HEK293T (cell line): ENCODE results near the gene BMP2K.

ENCODE experiments used
- CTCF ChIA-PET: fragments of 350-600 bp; formaldehyde crosslinking; extraction: SDS; loops from one replicate; lab custom pipeline; 2021; ENCODE audit warnings: antibody characterized with exemption, inconsistent platforms; lab: Yijun Ruan, JAX
- POLR2A ChIA-PET: fragments of 350-600 bp; formaldehyde crosslinking; extraction: SDS; loops from one replicate; lab custom pipeline; 2020; ENCODE audit warnings: antibody characterized with exemption, inconsistent platforms; lab: Yijun Ruan, JAX
- DNase-seq: peaks from one replicate; pipeline ENCODE4 v3.0.0; 2012; ENCODE audit warnings: mixed read lengths; ENCODE audit errors: extremely low spot score
- ARNT ChIP-seq: fragments of 450-650 bp; IDR thresholded peaks from 2 replicates; pipeline ENCODE4 v1.6.1; 2017; ENCODE audit warnings: mild to moderate bottlenecking
- BHLHE40 ChIP-seq: fragments of 450-650 bp; IDR thresholded peaks from 2 replicates; pipeline ENCODE4 v1.6.1; 2016; ENCODE audit warnings: mild to moderate bottlenecking, moderate library complexity, borderline replicate concordance
- CTBP1 ChIP-seq: fragments of 450-650 bp; IDR thresholded peaks from 2 replicates; pipeline ENCODE4 v1.6.1; 2016; ENCODE audit warnings: borderline replicate concordance
- ELF4 ChIP-seq: fragments of 450-650 bp; IDR thresholded peaks from 2 replicates; pipeline ENCODE4 v1.6.1; 2017; ENCODE audit warnings: antibody characterized with exemption
- FOXA1 ChIP-seq: fragments of 450-650 bp; IDR thresholded peaks from 2 replicates; pipeline ENCODE4 v1.6.1; 2016; ENCODE audit warnings: mild to moderate bottlenecking
- FOXK2 ChIP-seq: fragments of 450-650 bp; IDR thresholded peaks from 2 replicates; pipeline ENCODE4 v1.6.1; 2016; ENCODE audit warnings: mild to moderate bottlenecking
- FOXM1 ChIP-seq: fragments of 450-650 bp; IDR thresholded peaks from 2 replicates; pipeline ENCODE4 v1.6.1; 2017; ENCODE audit warnings: mild to moderate bottlenecking, borderline replicate concordance
- HDGF ChIP-seq: fragments of 450-650 bp; IDR thresholded peaks from 2 replicates; pipeline ENCODE4 v1.6.1; 2017; ENCODE audit warnings: antibody characterized with exemption, borderline replicate concordance
- L3MBTL2 ChIP-seq: fragments of 450-650 bp; conservative IDR thresholded peaks from 2 replicates; pipeline ENCODE4 v1.6.1; 2016; ENCODE audit warnings: mild to moderate bottlenecking
- LEF1 ChIP-seq: fragments of 450-650 bp; IDR thresholded peaks from 2 replicates; pipeline ENCODE4 v1.6.1; 2017; ENCODE audit warnings: mild to moderate bottlenecking, borderline replicate concordance
- NFRKB ChIP-seq: fragments of 450-650 bp; IDR thresholded peaks from 2 replicates; pipeline ENCODE4 v1.6.1; 2016; ENCODE audit warnings: mild to moderate bottlenecking, moderate library complexity
- SP1 ChIP-seq: fragments of 450-650 bp; IDR thresholded peaks from 2 replicates; pipeline ENCODE4 v1.6.1; 2017
- SUZ12 ChIP-seq: fragments of 450-650 bp; IDR thresholded peaks from 2 replicates; pipeline ENCODE4 v1.6.1; 2016; ENCODE audit warnings: mild to moderate bottlenecking
- TARDBP ChIP-seq: fragments of 450-650 bp; IDR thresholded peaks from 2 replicates; pipeline ENCODE4 v1.6.1; 2016
- ZNF384 ChIP-seq: fragments of 450-650 bp; IDR thresholded peaks from 2 replicates; pipeline ENCODE4 v1.6.1; 2016
- TF ChIP-seq, protein P1 (sequence below): fragments of 450-650 bp; IDR thresholded peaks from 2 replicates; pipeline ENCODE4 v1.6.1; 2016

BMP2K gene

DNA sequence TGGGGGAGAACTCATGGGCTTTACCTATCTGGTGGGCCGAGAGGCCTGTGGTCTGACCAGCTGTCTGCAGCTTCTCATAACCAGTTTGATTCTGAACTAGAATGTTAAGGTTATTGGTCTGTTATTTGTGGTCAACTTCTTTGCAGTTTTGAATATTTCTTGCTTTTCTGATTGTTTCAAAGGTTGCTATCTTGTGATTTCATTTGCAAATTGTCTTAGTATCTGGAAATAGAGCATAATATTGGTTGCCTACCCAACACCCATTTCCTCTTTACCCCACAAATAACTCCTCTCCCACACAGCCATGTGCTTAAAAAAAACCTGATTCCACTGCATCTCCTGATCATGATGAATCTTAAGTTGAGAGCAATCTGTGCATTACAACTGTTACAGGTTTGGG is 39.1 kb upstream of the BMP2K start:
- ChIA-PET POLR2A (no interaction called here), CTCF (no interaction called here)
- DNase-seq = no peak

DNA sequence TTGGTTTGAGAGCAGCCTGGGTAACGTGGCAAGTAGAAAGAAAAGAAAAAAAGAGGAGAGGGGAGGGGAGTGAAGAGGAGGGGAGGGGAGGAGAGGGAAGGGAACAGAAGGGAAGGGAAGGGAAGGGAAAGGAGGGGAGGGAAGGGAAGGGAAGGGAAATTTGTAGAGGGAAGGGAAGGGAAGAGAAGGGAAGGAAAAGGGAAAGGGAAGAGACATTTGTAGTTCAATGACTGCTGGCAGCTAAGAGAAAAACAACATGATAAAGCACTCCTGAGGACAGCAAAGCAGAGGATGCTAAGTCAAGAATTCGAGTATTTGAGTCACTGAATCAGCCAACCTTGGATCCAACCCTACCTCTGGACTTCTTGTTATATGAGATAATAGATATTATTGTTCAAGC is 38.2 kb upstream of the BMP2K start:
- no peak for TF ChIP-seq FOXM1
- TF ChIP-seq SUZ12 = no peak
- TF ChIP-seq, protein P1, sequence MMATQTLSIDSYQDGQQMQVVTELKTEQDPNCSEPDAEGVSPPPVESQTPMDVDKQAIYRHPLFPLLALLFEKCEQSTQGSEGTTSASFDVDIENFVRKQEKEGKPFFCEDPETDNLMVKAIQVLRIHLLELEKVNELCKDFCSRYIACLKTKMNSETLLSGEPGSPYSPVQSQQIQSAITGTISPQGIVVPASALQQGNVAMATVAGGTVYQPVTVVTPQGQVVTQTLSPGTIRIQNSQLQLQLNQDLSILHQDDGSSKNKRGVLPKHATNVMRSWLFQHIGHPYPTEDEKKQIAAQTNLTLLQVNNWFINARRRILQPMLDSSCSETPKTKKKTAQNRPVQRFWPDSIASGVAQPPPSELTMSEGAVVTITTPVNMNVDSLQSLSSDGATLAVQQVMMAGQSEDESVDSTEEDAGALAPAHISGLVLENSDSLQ = no peak
- no peak for TF ChIP-seq TARDBP
- no peak for TF ChIP-seq ELF4
- TF ChIP-seq ZNF384 = no peak
- TF ChIP-seq NFRKB = no peak
- no peak for TF ChIP-seq LEF1
- TF ChIP-seq HDGF = no peak
- no peak for TF ChIP-seq FOXA1
- ChIA-PET POLR2A (no interaction called here), CTCF (no interaction called here)
- DNase-seq = no peak

More for the DNA sequence above, 39.1 kb upstream of the BMP2K start:
- TF ChIP-seq FOXK2 = no peak
- TF ChIP-seq HDGF = no peak
- no peak for TF ChIP-seq SUZ12
- TF ChIP-seq BHLHE40 = no peak
- no peak for TF ChIP-seq FOXM1
- TF ChIP-seq L3MBTL2 = no peak
- no peak for TF ChIP-seq NFRKB
- no peak for TF ChIP-seq ELF4
- no peak for TF ChIP-seq TARDBP
- no peak for TF ChIP-seq ZNF384
- no peak for TF ChIP-seq SP1

DNA sequence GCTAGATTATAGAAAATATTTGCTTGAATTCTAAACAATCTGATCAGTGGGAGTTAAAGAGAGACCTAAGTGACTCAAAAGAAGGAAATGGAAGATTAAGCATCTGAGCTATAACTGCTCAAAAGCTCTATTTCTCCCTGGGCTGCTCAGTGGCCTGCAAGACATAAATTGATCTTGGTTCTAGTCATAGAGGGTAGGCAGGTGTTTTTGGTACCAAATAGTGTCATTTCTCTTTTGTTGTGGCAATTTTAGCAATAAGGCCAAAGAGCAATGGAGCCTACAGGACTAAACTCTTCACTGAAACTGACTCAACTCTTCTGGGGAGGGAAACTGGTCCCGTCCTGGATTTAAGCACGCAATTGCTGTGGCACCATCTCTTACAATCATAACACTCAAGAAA is 33.9 kb upstream of the BMP2K start:
- TF ChIP-seq SUZ12 = no peak
- no peak for TF ChIP-seq CTBP1
- TF ChIP-seq NFRKB = no peak
- TF ChIP-seq, protein P1 = no peak
- TF ChIP-seq FOXK2 = no peak
- TF ChIP-seq L3MBTL2 = no peak
- TF ChIP-seq FOXA1 = no peak
- TF ChIP-seq FOXM1 = no peak
- TF ChIP-seq TARDBP = no peak
- no peak for TF ChIP-seq HDGF
- DNase-seq = no peak
- CTCF ChIA-PET = interaction anchor here (0.6 kb wide), 1 partner anchor 91 kb away, joined by 5 read pairs; no protein-coding TSS in a partner anchor
- POLR2A ChIA-PET = no interaction called here

DNA sequence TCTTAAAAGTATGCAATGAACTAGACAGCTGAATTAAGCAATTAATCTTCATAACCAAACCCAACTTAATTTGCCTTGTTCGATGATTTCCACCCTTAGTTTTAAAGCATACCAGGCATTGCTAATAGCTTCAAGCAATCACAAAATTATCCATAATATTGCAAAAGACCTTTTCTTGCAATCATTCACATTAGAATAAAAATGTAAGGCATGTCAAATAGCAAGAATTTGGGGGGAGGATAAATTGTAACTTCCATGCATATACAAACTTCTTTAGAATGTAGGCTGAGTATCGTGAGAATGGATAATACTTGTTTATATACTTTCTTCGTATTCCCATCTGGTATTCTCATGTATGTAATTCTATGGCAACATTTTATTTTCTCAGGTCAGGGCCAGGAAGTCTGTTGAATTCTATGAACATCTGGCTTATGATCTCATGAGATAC is 28.7 kb upstream of the BMP2K start:
- no peak for TF ChIP-seq LEF1
- TF ChIP-seq, protein P1 = no peak
- ChIA-PET POLR2A (no interaction called here), CTCF (no interaction called here)
- DNase-seq = no peak

DNA sequence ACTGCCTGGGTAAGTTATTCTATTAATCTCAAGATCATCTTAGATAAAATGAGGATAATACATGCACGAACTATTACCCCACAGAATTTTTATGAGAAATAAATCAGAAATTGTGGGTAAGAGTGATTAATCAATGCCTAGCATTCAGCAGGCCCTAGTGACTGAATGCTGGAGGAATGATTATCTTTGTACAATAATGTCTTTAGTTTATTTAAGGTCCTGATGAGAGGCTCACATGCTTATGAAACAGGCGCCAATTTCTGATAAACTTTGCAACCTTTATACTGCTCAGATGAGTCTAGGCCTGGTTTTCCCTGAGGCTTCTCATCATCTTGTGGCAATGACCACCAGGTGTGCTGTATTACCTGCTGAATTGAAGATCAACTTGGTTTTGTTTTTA is 27.8 kb upstream of the BMP2K start:
- TF ChIP-seq FOXM1 (no peak), SUZ12 (no peak), L3MBTL2 (no peak), ARNT (no peak), CTBP1 (no peak), TARDBP (no peak), NFRKB (no peak), FOXK2 (no peak), BHLHE40 (no peak), ZNF384 (no peak), ELF4 (no peak), LEF1 (no peak), SP1 (no peak), HDGF (no peak), FOXA1 (no peak)
- TF ChIP-seq, protein P1 = no peak
- CTCF ChIA-PET = no interaction called here
- DNase-seq = no peak
- POLR2A ChIA-PET = no interaction called here

DNA sequence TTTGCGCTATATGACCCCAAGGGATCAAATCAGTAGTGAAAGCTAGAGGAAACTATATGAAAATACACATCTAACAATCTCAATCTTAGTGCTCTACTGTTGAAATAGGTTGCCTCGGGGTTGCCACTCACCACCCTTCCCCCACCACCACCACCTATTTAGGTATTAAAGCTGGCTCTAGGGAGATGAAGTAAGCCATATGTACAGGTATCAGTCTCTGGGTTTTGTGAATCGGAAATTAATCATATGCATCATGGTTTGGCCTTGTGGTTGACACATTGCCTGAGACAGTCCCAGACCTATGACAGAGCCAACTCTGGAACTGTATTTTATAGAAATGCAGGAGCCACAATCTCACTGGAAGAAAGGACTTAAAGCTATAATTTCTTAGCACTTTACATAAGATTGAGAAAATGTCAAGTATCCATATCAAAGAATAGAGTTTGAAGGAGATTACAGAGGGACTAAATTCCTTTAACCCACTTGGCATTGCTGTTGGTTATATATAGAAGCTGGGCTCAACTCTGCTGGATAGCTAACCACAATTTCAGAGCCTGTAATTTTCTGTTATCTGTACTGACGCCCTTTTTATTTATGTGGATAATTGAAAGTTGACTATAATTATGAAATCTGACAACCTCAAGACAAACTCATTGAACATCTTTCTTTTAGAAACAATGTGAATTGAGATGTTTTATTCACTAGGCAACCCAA is 26.7 kb upstream of the BMP2K start:
- no peak for DNase-seq
- CTCF ChIA-PET = no interaction called here
- TF ChIP-seq HDGF (no peak), FOXM1 (no peak), NFRKB (no peak), BHLHE40 (no peak), FOXA1 (no peak), ARNT (no peak), SUZ12 (no peak), CTBP1 (no peak), SP1 (no peak), ELF4 (no peak), L3MBTL2 (no peak), FOXK2 (no peak), LEF1 (no peak), ZNF384 (no peak), TARDBP (no peak)
- TF ChIP-seq, protein P1 = no peak
- POLR2A ChIA-PET = no interaction called here
